Neuronal stem cell (in vitro differentiated cells): ENCODE results near the gene SHROOM4.

Source experiments
- DNase-seq: peaks from one replicate; pipeline ENCODE4 v3.0.0-alpha.2; 2013; ENCODE audit warnings: low spot score
- H2AFZ ChIP-seq: one replicate; pipeline ENCODE4 v1.6.1; 2013; ENCODE audit warnings: mild to moderate bottlenecking, low read length, inconsistent platforms
- H2AK5ac ChIP-seq: 2 replicates; pipeline ENCODE4 v1.6.1; 2013; ENCODE audit warnings: low read depth, mild to moderate bottlenecking, inconsistent platforms, low read length, moderate library complexity, mixed read lengths
- H2BK120ac ChIP-seq: 2 replicates; pipeline ENCODE4 v1.6.1; 2013; ENCODE audit warnings: low read depth, mild to moderate bottlenecking, inconsistent platforms, low read length, moderate library complexity, mixed read lengths
- H2BK12ac ChIP-seq: one replicate; pipeline ENCODE4 v1.6.1; 2013; ENCODE audit warnings: low read length, inconsistent platforms
- H2BK15ac ChIP-seq: 2 replicates; pipeline ENCODE4 v1.6.1; 2013; ENCODE audit warnings: mild to moderate bottlenecking, low read length, inconsistent platforms, mixed read lengths
- H2BK5ac ChIP-seq: one replicate; pipeline ENCODE4 v1.6.1; 2013; ENCODE audit warnings: inconsistent platforms, mild to moderate bottlenecking, low read length, moderate library complexity
- H3K14ac ChIP-seq: one replicate; pipeline ENCODE4 v1.6.1; 2013; ENCODE audit warnings: low read length, inconsistent platforms
- H3K18ac ChIP-seq: 2 replicates; pipeline ENCODE4 v1.6.1; 2013; ENCODE audit warnings: low read length, inconsistent platforms
- H3K23ac ChIP-seq: 2 replicates; pipeline ENCODE4 v1.6.1; 2013; ENCODE audit warnings: low read depth, mild to moderate bottlenecking, mixed read lengths, low read length, inconsistent platforms; ENCODE audit not compliant: poor library complexity
- H3K27ac ChIP-seq: replicated peaks from 3 replicates; pipeline ENCODE4 v1.5.1; 2013; ENCODE audit warnings: low read length, inconsistent platforms
- H3K27me3 ChIP-seq, 3 experiments: 2 replicates each; pipeline ENCODE4 v1.6.1; 2013; ENCODE audit warnings: low read length in 3 of 3, mild to moderate bottlenecking in 2 of 3, inconsistent platforms in 1 of 3, low read depth in 1 of 3, mixed read lengths in 1 of 3, moderate library complexity in 1 of 3; ENCODE audit not compliant: control insufficient read depth in 3 of 3, insufficient read depth in 3 of 3
- H3K36me3 ChIP-seq, 2 donors: replicated peaks in 1 of 2; 2 replicates each; pipeline ENCODE4 v1.6.1; 2013; ENCODE audit warnings: low read length in 2 of 2; ENCODE audit not compliant: control insufficient read depth in 2 of 2, insufficient read depth in 2 of 2
- H3K4ac ChIP-seq: 2 replicates; pipeline ENCODE4 v1.6.1; 2013; ENCODE audit warnings: inconsistent platforms, mild to moderate bottlenecking, low read length, moderate library complexity
- H3K4me1 ChIP-seq, 2 donors: 1 replicate in 1 of 2; 2 replicates in 1 of 2; pipeline ENCODE4 v1.6.1; 2013; ENCODE audit warnings: low read length in 2 of 2, low read depth in 1 of 2; ENCODE audit not compliant: control insufficient read depth in 2 of 2, insufficient read depth in 1 of 2
- H3K4me2 ChIP-seq: one replicate; pipeline ENCODE4 v1.6.1; 2013; ENCODE audit warnings: mild to moderate bottlenecking, low read length, inconsistent platforms; ENCODE audit not compliant: insufficient read depth, poor library complexity, severe bottlenecking
- H3K4me3 ChIP-seq, 2 donors: 2 replicates each; pipeline ENCODE4 v1.5.1; 2013; ENCODE audit warnings: low read length in 2 of 2, mild to moderate bottlenecking in 2 of 2, inconsistent platforms in 1 of 2, moderate library complexity in 1 of 2
- H3K79me1 ChIP-seq: one replicate; pipeline ENCODE4 v1.6.1; 2013; ENCODE audit warnings: low read depth, mild to moderate bottlenecking, inconsistent platforms, low read length, moderate library complexity
- H3K9ac ChIP-seq: one replicate; pipeline ENCODE4 v1.6.1; 2013; ENCODE audit warnings: mild to moderate bottlenecking, low read depth, low read length, inconsistent platforms; ENCODE audit not compliant: poor library complexity
- H3K9me3 ChIP-seq, 2 donors: replicated peaks in 1 of 2; 2 replicates each; pipeline versions ENCODE3 to v1.6.1; 2013; ENCODE audit warnings: low read length in 2 of 2, mild to moderate bottlenecking in 2 of 2, inconsistent platforms in 1 of 2, low read depth in 1 of 2, mixed read lengths in 1 of 2, moderate library complexity in 1 of 2; ENCODE audit not compliant: control insufficient read depth in 2 of 2, insufficient read depth in 1 of 2
- H4K8ac ChIP-seq: one replicate; pipeline ENCODE4 v1.6.1; 2013; ENCODE audit warnings: low read depth, mild to moderate bottlenecking, inconsistent platforms, low read length, moderate library complexity
- H4K91ac ChIP-seq: one replicate; pipeline ENCODE4 v1.6.1; 2013; ENCODE audit warnings: low read length, low read depth, mild to moderate bottlenecking, inconsistent platforms; ENCODE audit not compliant: poor library complexity
- WGBS, 2 donors: extraction: QIAGEN DNeasy Blood & Tissue Kit; methylation state at CpG; one replicate each; pipeline ENCODE4 v1.1.7; 2013; ENCODE audit warnings: missing lambda C conversion rate in 2 of 2, mixed read lengths in 1 of 2; ENCODE audit not compliant: insufficient read length in 2 of 2, insufficient replicate concordance in 1 of 2; ENCODE audit errors: extremely low coverage in 2 of 2; 5-methylcytosine and 5-hydroxymethylcytosine counted together

The SHROOM4 gene

DNA sequence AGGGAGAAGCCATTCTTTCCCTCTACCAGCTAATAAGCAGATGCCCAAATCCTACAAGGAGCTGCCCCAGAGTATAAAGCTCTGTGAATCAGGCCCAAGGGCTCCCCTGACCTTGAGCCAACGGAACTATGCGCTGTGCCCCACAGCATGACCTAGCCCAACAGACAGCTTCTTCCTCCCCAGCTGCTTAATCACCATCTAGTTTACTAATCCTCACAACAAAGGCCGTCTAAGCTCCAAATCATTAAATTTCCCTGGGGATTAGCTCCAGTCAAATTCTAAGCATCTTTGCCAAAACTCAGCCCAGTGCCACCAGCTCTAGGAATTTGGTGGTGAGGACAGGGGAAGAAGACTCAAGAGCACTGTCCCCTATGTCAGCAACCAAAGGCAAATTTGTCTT, 113.1 kb downstream of the SHROOM4 start:
- no CpG with 5 or more reads among the region's 3 CpGs for WGBS, 2 donors

DNA sequence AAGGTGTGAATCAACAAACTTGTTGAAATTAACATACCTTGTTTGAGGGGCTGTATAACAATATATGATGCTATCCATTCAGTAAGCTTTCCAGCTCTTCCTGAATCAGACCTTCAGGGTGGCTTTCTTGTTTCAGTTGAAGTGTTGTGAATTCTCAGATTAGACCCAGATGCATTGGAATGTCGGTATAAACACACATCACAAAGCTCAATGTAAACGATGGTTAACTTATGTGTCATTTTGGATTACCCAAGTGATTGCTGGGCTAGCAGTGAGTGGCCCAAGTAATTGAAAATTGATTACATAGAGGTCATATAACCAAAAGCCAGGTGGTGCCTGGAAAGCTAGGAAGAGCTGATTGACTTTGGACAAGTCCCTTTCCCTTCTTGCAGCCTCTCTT, 115.0 kb downstream of the SHROOM4 start:
- H2BK120ac ChIP-seq, result no peak overlapping the region
- no peak overlapping the region for H2BK15ac ChIP-seq
- no peak overlapping the region for H3K14ac ChIP-seq
- peaks cover 0 to 13% (median 2%) of the 10 kb centered on the region in 3 experiments for H3K27me3 ChIP-seq
- H3K4me1 ChIP-seq, result peaks cover 0 to 2% of the 10 kb centered on the region in 2 donors
- no peak overlapping the region for H2AFZ ChIP-seq
- H3K4ac ChIP-seq, result no peak overlapping the region
- no CpG with 5 or more reads among the region's 2 CpGs for WGBS, 2 donors
- H2BK12ac ChIP-seq, result no peak overlapping the region
- H3K36me3 ChIP-seq, result no peaks in the 10 kb centered on the region
- H3K27ac ChIP-seq, result no peak overlapping the region
- no peak overlapping the region for H4K91ac ChIP-seq
- no peak overlapping the region for H3K18ac ChIP-seq
- no peak overlapping the region for H3K4me3 ChIP-seq
- no peak overlapping the region for H3K9ac ChIP-seq
- H2BK5ac ChIP-seq, result no peak overlapping the region
- H3K9me3 ChIP-seq, result no peaks in the 10 kb centered on the region
- no peak overlapping the region for H4K8ac ChIP-seq
- DNase-seq, result no peak
- H3K23ac ChIP-seq, result no peak overlapping the region
- no peak overlapping the region for H3K4me2 ChIP-seq
- H3K79me1 ChIP-seq, result no peaks in the 10 kb centered on the region
- no peak overlapping the region for H2AK5ac ChIP-seq

More for the DNA sequence above, 113.1 kb downstream of the SHROOM4 start:
- Histone ChIP-seq H2BK120ac (no peak overlapping the region), H3K27me3 (peaks cover 0 to 17% (median 2%) of the 10 kb centered on the region in 3 experiments), H3K18ac (no peak overlapping the region), H2AK5ac (no peak overlapping the region), H3K9me3 (no peaks in the 10 kb centered on the region), H3K36me3 (no peaks in the 10 kb centered on the region), H3K9ac (no peak overlapping the region), H3K79me1 (no peaks in the 10 kb centered on the region), H4K8ac (no peak overlapping the region), H2AFZ (no peak overlapping the region), H2BK5ac (no peak overlapping the region), H3K23ac (no peak overlapping the region), H3K27ac (no peak overlapping the region), H3K4me1 (peaks cover 0 to 2% of the 10 kb centered on the region in 2 donors), H3K14ac (no peak overlapping the region), H3K4me2 (no peak overlapping the region), H2BK15ac (no peak overlapping the region), H3K4me3 (no peak overlapping the region), H3K4ac (no peak overlapping the region), H2BK12ac (no peak overlapping the region), H4K91ac (no peak overlapping the region)
- peak; percentile 44 for DNase-seq

- Histone ChIP-seq H3K4me1 (peaks cover 0 to 2% of the 10 kb centered on the region in 2 donors), H2AK5ac (no peak overlapping the region), H3K27ac (no peak overlapping the region), H3K4ac (no peak overlapping the region), H3K4me2 (no peak overlapping the region), H3K14ac (no peak overlapping the region), H2BK120ac (no peak overlapping the region), H3K36me3 (no peaks in the 10 kb centered on the region), H3K9me3 (no peaks in the 10 kb centered on the region), H2BK12ac (no peak overlapping the region), H3K79me1 (no peaks in the 10 kb centered on the region), H2BK15ac (no peak overlapping the region), H4K8ac (no peak overlapping the region), H4K91ac (no peak overlapping the region), H3K18ac (no peak overlapping the region), H3K4me3 (no peak overlapping the region), H2BK5ac (no peak overlapping the region), H3K9ac (no peak overlapping the region), H3K23ac (no peak overlapping the region), H2AFZ (no peak overlapping the region), H3K27me3 (peaks cover 0 to 13% (median 0%) of the 10 kb centered on the region in 3 experiments)
- DNase-seq, result no peak
- WGBS, 2 donors, result no CpG with 5 or more reads among the region's 2 CpGs
These were observed 116.3 kb downstream of the SHROOM4 start for GRCh38 chrX:50697691-50698090.

DNA sequence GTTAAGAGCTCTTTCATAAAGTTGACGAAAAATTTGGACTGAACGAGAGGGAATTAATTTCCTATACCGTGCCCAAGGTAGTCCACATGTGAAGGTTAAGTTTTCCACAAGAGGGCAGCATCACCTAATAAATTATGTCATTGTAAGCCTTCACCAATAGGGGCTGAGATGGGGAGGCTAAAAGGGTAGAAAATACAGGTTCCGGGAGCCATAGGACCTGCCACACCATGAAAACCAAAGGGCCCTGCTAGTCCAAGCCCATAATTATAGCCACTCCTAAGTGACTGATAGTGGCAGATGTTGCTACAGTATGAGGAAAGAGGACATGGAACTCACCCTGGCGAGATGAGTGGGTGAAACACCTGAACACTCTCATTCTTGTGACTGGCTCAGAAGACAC, 122.2 kb downstream of the SHROOM4 start:
- Histone ChIP-seq H3K9me3 (no peaks in the 10 kb centered on the region), H3K36me3 (no peaks in the 10 kb centered on the region), H4K8ac (no peak overlapping the region), H4K91ac (no peak overlapping the region), H3K4ac (no peak overlapping the region), H3K4me3 (no peak overlapping the region), H3K18ac (no peak overlapping the region), H2BK120ac (no peak overlapping the region), H3K27me3 (peaks cover 0 to 5% (median 0%) of the 10 kb centered on the region in 3 experiments), H3K27ac (no peak overlapping the region), H3K9ac (no peak overlapping the region), H2AFZ (no peak overlapping the region), H2AK5ac (no peak overlapping the region), H3K4me1 (no peaks in the 10 kb centered on the region), H2BK15ac (no peak overlapping the region), H2BK12ac (no peak overlapping the region), H3K23ac (no peak overlapping the region), H3K14ac (no peak overlapping the region), H2BK5ac (no peak overlapping the region), H3K79me1 (no peaks in the 10 kb centered on the region), H3K4me2 (no peak overlapping the region)
- DNase-seq, result no peak
- WGBS, 2 donors, result no CpG with 5 or more reads among the region's 5 CpGs
